Measurements from ENCODE around the gene TMEM244. TPM values are rescaled to one million over a fixed set of nuclear protein-coding genes. Genes with fewer than 3 reads are reported as not detected.
A peak's percentile ranks its signal among the peaks of the same experiment; 100 is the strongest.
"Not testable (repeated sequence)": the region's sequence is repeated elsewhere in the genome, so short reads cannot be mapped to it uniquely, and the experiment has no call there.

The TMEM244 gene
- total RNA-seq, 2 experiments from 2014 or later, result not detected

DNA sequence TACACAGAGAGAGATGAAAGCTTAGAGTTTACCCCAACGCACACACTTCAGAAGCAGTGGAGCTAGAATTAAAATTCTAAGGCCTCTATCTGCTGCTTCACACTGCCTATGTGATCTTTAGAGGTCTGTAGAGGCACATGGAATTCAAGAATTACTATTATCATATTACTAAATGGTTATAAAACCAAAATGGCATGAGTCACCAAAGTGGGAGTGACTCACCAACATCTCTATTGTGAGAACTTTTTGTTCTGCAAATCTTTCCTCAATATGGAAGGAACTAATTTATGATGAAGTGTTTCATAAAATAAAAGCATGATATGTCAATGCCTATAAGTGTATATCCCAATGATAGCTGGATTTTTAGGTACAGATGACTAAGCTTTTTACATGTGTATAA is 28.5 kb upstream of the TMEM244 start:
- ATAC-seq, result no peak
- Mint-ChIP-seq H3K36me3 (ENCODE audit: low read depth) (no peaks in the 10 kb centered on the region), H3K4me3 (no peak overlapping the region), H3K27me3 (ENCODE audit: low read depth) (no peaks in the 10 kb centered on the region), H3K9me3 (ENCODE audit: insufficient read depth) (no peaks in the 10 kb centered on the region), H3K4me1 (ENCODE audit: low read depth) (peaks cover 5% of the 10 kb centered on the region), H3K27ac (no peak overlapping the region)
- CTCF ChIA-PET, result interaction anchor here (0.8 to 1.8 kb wide), 3 partner anchors 29 to 132 kb away, joined by 3 to 11 read pairs (median 3); no protein-coding TSS in a partner anchor
- DNase-seq, result no peak
- POLR2A ChIA-PET, result no interaction called here

DNA sequence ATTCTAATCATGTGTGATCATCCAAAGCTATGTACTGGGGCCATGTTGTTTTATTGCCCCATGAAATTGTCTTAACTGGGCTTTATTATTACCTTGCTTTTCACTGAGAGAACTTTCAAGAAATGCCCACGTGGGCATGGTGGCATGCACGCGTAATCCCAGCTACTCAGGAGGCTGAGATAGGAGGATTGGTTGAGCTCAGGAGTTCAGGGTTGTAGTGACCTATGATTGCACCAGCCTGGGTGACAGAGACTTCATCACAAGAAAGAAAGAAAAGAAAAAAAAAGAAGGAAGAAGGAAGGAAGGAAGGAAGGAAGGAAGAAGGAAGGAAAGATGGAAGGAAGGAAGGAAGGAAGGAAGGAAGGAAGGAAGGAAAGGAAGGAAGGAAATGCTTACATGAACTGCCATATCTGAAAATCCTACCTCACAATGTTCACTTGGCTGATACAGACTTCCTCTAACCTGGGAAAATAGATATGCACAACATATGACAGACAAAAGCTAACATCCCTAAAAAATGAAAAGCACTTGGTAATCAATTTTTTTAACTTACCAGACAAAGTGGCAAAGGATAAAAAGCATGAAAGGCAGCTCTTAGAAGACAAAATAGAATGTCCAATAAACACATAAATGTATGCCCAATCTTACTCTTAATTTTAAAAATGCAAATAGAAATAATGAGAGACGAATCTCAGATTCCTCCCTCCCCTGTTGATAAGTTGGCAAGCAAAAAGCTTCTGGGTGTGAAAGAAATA is 25.5 kb upstream of the TMEM244 start:
- no peak for ATAC-seq
- POLR2A ChIA-PET, result no interaction called here

DNA sequence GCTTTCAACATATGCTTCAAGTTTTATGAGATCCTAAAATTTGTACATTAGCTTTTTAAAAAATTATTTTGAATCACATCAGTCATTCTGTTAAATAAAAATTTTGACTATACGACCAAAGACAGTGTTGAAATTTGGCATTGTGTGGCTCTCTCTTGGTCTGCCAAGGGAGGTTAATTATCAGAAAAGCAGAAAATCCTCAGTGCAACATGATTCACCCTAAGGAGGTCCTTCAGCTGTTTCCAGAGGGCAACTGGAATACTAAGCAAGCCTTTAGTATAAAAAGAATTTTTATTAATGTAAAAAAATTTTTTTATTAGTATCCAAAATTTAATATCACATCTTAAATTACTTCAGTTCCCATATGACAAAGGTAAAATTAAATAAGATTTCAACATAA is 23.1 kb upstream of the TMEM244 start:
- Mint-ChIP-seq H3K9me3 (ENCODE audit: insufficient read depth) (no peaks in the 10 kb centered on the region), H3K27me3 (ENCODE audit: low read depth) (peaks cover 9% of the 10 kb centered on the region), H3K4me1 (ENCODE audit: low read depth) (peaks cover 7% of the 10 kb centered on the region), H3K4me3 (no peak overlapping the region), H3K36me3 (ENCODE audit: low read depth) (no peaks in the 10 kb centered on the region), H3K27ac (no peak overlapping the region)
- no peak for ATAC-seq
- no peak for DNase-seq
- CTCF ChIA-PET, result interaction anchor here (0.6 to 1.4 kb wide), 4 partner anchors 9 to 137 kb away, joined by 3 read pairs; no protein-coding TSS in a partner anchor
- POLR2A ChIA-PET, result no interaction called here

More for the DNA sequence above, 25.5 kb upstream of the TMEM244 start:
- no peaks in the 10 kb centered on the region for H3K36me3 Mint-ChIP-seq (ENCODE audit: low read depth)
- CTCF ChIA-PET, result interaction anchor here (0.6 to 1.2 kb wide), 3 partner anchors 21 to 411 kb away, joined by 3 to 4 read pairs (median 4); no protein-coding TSS in a partner anchor
- H3K27ac Mint-ChIP-seq, result no peak overlapping the region
- H3K4me1 Mint-ChIP-seq (ENCODE audit: low read depth), result peaks cover 12% of the 10 kb centered on the region
- no peak for DNase-seq
- H3K9me3 Mint-ChIP-seq (ENCODE audit: insufficient read depth), result no peaks in the 10 kb centered on the region
- H3K27me3 Mint-ChIP-seq (ENCODE audit: low read depth), result peaks cover 4% of the 10 kb centered on the region
- no peak overlapping the region for H3K4me3 Mint-ChIP-seq

DNA sequence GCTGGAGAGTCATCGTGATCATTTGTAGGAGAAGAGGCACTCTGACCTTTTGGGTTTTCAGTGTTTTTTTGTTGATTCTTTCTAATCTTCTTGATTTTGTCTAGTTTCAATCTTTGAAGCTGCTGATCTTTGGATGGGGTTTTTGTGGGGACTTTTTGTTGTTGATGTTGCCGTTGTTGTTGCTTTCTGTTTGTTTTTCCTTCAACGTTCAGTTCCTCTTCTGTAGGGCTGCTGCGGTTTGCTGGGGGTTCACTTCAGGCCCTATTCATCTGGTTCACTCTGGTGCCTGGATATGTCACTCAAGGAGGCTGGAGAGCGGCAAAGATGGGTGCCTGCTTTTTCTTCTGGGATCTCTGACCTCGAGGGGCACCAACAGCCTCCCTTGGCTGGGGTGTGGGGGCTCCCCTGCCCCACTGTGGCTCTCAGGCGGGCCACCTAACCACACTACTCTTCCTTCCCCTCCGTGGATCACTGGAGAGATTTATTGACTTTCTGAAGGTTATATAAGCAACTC is 21.5 kb upstream of the TMEM244 start:
- Mint-ChIP-seq H3K4me3 (no peak overlapping the region), H3K27me3 (ENCODE audit: low read depth) (peaks cover 9% of the 10 kb centered on the region), H3K4me1 (ENCODE audit: low read depth) (peaks cover 7% of the 10 kb centered on the region), H3K9me3 (ENCODE audit: insufficient read depth) (no peaks in the 10 kb centered on the region), H3K27ac (peak overlapping the region; percentile 28), H3K36me3 (ENCODE audit: low read depth) (no peaks in the 10 kb centered on the region)
- CTCF ChIA-PET, result interaction anchor here (0.8 to 2.7 kb wide), 2 partner anchors 11 to 139 kb away, joined by 3 to 9 read pairs; no protein-coding TSS in a partner anchor
- DNase-seq (no peak), ATAC-seq (no peak)
- POLR2A ChIA-PET, result no interaction called here

DNA sequence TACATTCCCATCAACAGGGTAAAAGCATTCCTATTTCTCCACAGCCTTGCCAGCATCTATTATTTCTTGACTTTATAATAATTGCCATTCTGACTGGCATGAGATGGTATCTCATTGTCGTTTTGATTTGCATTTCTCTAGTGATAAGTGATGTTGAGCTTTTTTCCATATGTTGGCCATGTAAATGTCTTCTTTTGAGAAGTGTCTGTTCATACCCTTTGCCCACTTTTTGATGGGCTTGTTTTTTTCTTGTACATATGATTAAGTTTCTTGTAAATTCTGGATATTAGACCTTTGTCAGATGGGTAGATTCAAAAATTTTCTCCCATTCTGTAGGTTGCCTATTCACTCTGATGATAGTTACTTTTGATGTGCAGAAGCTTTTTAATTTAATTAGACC is 16.8 kb upstream of the TMEM244 start:
- H3K9me3 Mint-ChIP-seq (ENCODE audit: insufficient read depth); H3K27ac Mint-ChIP-seq; H3K27me3 Mint-ChIP-seq (ENCODE audit: low read depth); DNase-seq; CTCF ChIA-PET; H3K4me3 Mint-ChIP-seq; H3K36me3 Mint-ChIP-seq (ENCODE audit: low read depth); POLR2A ChIA-PET; ATAC-seq: not testable (repeated sequence)
- peaks cover 22% of the 10 kb centered on the region for H3K4me1 Mint-ChIP-seq (ENCODE audit: low read depth)

DNA sequence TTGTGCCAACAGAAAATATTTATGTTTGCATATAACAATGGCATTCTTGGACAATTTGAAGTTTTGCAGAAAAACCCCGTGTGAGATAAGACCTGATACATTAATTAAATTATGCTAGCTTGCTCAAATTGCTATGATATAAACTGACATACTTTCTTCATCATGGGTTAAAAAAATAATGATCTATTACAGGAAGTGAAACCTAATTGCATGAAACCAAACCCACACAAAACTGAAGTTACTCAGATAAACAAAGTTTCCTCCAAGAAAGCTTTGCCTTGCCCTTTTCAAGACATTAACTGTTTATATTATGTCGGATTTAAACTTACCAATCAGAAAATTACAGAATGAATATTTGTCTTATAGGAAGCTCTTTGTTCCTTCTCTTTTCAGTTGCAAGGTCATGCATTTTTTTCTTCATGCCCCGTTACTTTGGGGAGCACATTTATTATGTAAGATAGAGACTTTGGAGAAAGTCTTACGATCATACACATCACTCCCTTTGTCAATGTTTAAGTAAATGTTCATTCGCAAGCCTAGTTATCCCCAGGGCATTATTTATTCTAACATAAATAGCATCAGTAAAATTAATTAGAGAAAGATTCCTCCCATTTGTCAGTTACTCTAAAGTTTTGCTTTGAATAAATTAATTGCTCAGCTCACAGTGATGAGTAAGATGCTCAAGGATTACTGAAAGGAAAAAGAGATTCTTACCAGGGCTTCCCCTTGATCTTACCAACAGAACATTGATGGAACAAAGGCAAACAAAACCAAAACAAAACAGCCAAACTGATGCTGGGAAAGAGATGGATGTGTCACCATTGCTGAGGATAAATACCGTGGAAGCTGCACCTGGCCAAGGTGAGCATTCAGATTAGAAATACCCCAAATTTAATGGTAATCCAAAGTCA is 14.8 kb upstream of the TMEM244 start:
- ChIA-PET POLR2A (no interaction called here), CTCF (interaction anchor here (0.9 to 1.1 kb wide), 3 partner anchors 145 to 374 kb away, joined by 3 to 4 read pairs (median 4); no protein-coding TSS in a partner anchor)
- Mint-ChIP-seq H3K4me1 (ENCODE audit: low read depth) (peaks cover 15% of the 10 kb centered on the region), H3K36me3 (ENCODE audit: low read depth) (no peaks in the 10 kb centered on the region), H3K4me3 (no peak overlapping the region), H3K27me3 (ENCODE audit: low read depth) (peaks cover 5% of the 10 kb centered on the region), H3K9me3 (ENCODE audit: insufficient read depth) (no peaks in the 10 kb centered on the region), H3K27ac (no peak overlapping the region)
- DNase-seq (no peak), ATAC-seq (no peak)

DNA sequence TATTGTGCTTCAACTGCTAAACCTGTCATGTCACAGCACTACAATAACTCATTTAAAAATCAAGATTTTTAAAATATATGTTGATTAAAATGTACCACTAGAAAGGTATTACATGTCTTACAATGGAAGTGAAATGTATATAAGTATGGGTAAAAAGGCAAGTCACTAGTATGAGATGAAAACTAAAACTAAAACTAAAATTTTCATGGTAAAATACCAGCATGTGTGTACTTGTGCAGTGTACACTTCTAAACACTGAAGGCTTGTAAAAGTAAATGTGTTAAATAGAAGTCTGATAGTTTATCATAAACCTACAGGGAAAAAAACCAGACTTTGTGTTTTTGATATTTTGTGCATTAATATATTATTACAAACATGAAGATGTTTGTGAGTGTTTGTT is 13.7 kb upstream of the TMEM244 start:
- no peak overlapping the region for H3K27ac Mint-ChIP-seq
- H3K36me3 Mint-ChIP-seq (ENCODE audit: low read depth), result no peaks in the 10 kb centered on the region
- peaks cover 2% of the 10 kb centered on the region for H3K27me3 Mint-ChIP-seq (ENCODE audit: low read depth)
- POLR2A ChIA-PET, result no interaction called here
- no peak overlapping the region for H3K4me3 Mint-ChIP-seq
- CTCF ChIA-PET, result interaction anchor here (1.0 to 1.2 kb wide), 2 partner anchors 9 to 144 kb away, joined by 3 to 4 read pairs; no protein-coding TSS in a partner anchor
- peaks cover 15% of the 10 kb centered on the region for H3K4me1 Mint-ChIP-seq (ENCODE audit: low read depth)
- no peaks in the 10 kb centered on the region for H3K9me3 Mint-ChIP-seq (ENCODE audit: insufficient read depth)
- no peak for DNase-seq
- ATAC-seq, result no peak

DNA sequence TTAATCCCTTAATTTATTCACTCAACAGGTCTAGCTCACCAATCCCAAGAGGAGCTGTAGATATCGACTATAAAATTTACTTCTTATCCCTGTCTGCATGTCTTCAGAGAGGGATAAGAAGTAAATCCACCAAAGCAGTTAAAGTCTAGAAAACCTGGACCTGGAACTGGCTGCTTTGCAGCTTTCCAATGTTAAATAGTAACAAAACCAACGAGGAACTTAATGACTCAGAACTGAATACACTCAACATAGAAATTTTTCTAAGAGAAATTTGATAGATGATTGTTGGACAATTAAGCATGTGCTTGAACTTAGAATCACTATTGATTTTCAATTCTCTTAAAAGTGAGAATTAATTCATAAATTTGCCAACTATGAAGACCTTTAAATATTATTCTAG is 11.5 kb upstream of the TMEM244 start:
- H3K27ac Mint-ChIP-seq, result no peak overlapping the region
- H3K27me3 Mint-ChIP-seq (ENCODE audit: low read depth), result peaks cover 2% of the 10 kb centered on the region
- H3K9me3 Mint-ChIP-seq (ENCODE audit: insufficient read depth), result no peaks in the 10 kb centered on the region
- H3K4me1 Mint-ChIP-seq (ENCODE audit: low read depth), result peaks cover 15% of the 10 kb centered on the region
- CTCF ChIA-PET, result interaction anchor here (0.9 kb wide), 1 partner anchor 13 kb away, joined by 3 read pairs; no protein-coding TSS in a partner anchor
- no peak overlapping the region for H3K4me3 Mint-ChIP-seq
- no peaks in the 10 kb centered on the region for H3K36me3 Mint-ChIP-seq (ENCODE audit: low read depth)
- DNase-seq (no peak), ATAC-seq (no peak)
- POLR2A ChIA-PET, result no interaction called here

DNA sequence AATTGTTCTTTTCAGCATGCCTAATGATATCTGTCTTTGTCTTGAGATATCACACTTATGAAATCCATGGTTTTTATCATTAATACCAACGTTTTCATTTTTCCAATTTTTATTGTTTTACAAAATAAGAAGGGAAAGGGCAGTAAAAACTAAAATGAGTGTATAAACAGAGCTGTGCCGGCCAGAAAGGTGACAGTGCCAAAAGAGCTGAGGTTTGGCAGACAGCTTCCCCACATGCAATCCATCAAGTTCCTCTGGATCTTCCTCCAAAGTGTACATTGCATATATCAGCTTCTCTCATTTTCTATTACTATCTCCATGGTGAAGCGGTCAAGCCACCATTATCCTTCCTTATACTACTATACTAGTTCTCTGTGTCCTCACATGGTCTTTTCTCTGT is 10.1 kb upstream of the TMEM244 start:
- Mint-ChIP-seq H3K4me1 (ENCODE audit: low read depth) (peaks cover 13% of the 10 kb centered on the region), H3K27me3 (ENCODE audit: low read depth) (peaks cover 2% of the 10 kb centered on the region), H3K36me3 (ENCODE audit: low read depth) (no peaks in the 10 kb centered on the region), H3K27ac (no peak overlapping the region), H3K4me3 (no peak overlapping the region), H3K9me3 (ENCODE audit: insufficient read depth) (no peaks in the 10 kb centered on the region)
- ChIA-PET CTCF (no interaction called here), POLR2A (no interaction called here)
- DNase-seq (no peak), ATAC-seq (no peak)

DNA sequence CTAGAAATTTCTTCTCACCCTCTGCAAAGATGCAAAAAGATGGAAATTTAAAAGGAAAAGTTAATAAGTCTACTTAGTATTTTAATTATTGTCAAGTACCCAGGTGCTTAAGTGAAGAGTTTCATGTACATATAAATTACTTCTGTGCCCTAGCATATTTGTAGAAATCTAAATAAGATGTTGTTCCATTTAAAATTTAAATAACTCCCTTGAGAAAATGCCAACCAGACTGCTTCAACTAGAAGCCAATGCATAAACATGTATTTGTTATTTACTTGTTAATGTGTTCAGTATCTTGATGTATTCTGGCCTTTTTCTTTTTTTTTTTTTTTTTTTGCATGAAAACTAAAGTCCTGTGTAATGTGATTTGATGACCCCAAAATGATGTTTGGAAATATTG is 6.3 kb upstream of the TMEM244 start:
- no peak overlapping the region for H3K27ac Mint-ChIP-seq
- ChIA-PET POLR2A (no interaction called here), CTCF (interaction anchor here (1.1 kb wide), 1 partner anchor 831 kb away, joined by 4 read pairs; no protein-coding TSS in a partner anchor)
- peaks cover 2% of the 10 kb centered on the region for H3K27me3 Mint-ChIP-seq (ENCODE audit: low read depth)
- DNase-seq (no peak), ATAC-seq (no peak)
- H3K36me3 Mint-ChIP-seq (ENCODE audit: low read depth), result no peaks in the 10 kb centered on the region
- H3K9me3 Mint-ChIP-seq (ENCODE audit: insufficient read depth), result peaks cover 7% of the 10 kb centered on the region
- H3K4me1 Mint-ChIP-seq (ENCODE audit: low read depth), result no peaks in the 10 kb centered on the region
- H3K4me3 Mint-ChIP-seq, result no peak overlapping the region

DNA sequence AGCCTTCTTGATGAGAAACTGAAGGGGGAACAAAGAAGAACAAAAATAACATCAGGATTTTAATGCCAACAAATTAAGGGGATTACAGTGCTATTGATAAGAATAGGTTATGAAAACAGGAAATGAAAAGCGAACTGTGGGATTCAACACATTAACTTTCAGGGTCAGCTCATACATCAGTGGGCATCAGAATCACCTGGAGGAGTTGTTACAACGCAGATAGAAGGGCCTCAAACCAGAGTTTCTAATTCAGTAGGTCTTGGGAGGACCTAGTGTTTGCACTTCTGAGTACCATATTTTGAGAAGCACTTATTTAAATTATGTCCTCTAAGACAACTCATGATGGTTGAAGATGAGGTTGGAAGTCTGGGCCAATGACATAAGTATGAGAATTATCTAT is 5.6 kb upstream of the TMEM244 start:
- CTCF ChIA-PET, result no interaction called here
- peaks cover 7% of the 10 kb centered on the region for H3K9me3 Mint-ChIP-seq (ENCODE audit: insufficient read depth)
- ATAC-seq (no peak), DNase-seq (no peak)
- no peaks in the 10 kb centered on the region for H3K4me1 Mint-ChIP-seq (ENCODE audit: low read depth)
- peaks cover 2% of the 10 kb centered on the region for H3K27me3 Mint-ChIP-seq (ENCODE audit: low read depth)
- POLR2A ChIA-PET, result no interaction called here
- H3K27ac Mint-ChIP-seq, result no peak overlapping the region
- H3K4me3 Mint-ChIP-seq, result no peak overlapping the region
- H3K36me3 Mint-ChIP-seq (ENCODE audit: low read depth), result no peaks in the 10 kb centered on the region

DNA sequence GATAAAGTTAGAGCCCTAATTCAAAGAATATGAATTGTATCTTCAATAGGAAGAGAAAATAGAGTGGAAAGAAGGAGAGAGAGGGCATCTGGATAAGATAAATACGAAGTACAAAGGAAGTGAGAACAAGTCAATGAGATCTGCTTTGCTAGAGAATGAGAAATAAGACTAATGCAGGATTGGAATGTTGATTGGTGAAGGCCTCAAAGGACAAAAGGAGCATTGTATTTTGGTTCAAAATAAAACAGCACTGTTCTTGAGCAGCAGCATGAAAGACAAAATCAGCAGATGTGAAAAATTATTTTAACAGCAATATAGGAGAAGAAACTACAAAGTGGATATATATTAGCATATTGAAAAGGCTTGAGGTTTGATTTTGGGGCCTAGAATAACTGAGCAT is 5.1 kb upstream of the TMEM244 start:
- H3K36me3 Mint-ChIP-seq (ENCODE audit: low read depth), result no peaks in the 10 kb centered on the region
- H3K4me3 Mint-ChIP-seq, result no peak overlapping the region

More for the DNA sequence above, 5.1 kb upstream of the TMEM244 start:
- ChIA-PET POLR2A (no interaction called here), CTCF (no interaction called here)
- ATAC-seq (no peak), DNase-seq (no peak)
- Mint-ChIP-seq H3K9me3 (ENCODE audit: insufficient read depth) (peaks cover 7% of the 10 kb centered on the region), H3K27me3 (ENCODE audit: low read depth) (peaks cover 2% of the 10 kb centered on the region), H3K4me1 (ENCODE audit: low read depth) (peaks cover 2% of the 10 kb centered on the region), H3K27ac (no peak overlapping the region)

Measured in activated CD8-positive, alpha-beta T cell treated with anti-CD3 and anti-CD28 coated beads, Interleukin-2, amount 10 ng/mL, durations not matched to agents 7 days and 5 days (primary cell).